ENCODE results near the gene SH3PXD2B. TPM values are rescaled to one million over a fixed set of nuclear protein-coding genes. Genes with fewer than 3 reads are reported as not detected.
"Not testable (repeated sequence)": the region's sequence is repeated elsewhere in the genome, so short reads cannot be mapped to it uniquely, and the experiment has no call there.

SH3PXD2B gene
- total RNA-seq, 1 donor = 0.52 TPM

DNA sequence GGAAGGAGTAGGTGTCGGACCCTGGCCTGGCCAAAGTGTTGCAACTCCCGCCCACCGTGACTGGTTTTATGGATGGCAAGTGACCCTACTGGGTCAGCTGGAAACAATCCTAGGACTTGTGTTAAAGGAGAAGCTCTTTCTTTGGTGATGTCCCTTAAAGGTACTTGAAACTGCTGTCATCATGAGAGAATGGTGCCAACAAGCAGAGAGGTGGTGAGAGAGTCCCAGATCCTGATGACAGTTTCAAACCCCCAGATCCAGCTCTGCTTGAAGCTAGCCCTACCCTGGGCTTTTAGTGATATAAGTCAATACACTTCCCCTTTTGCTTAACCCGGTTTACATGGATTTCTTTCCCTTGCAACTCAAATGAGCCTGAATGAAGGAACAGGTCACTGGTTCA, 98.3 kb downstream of the SH3PXD2B start:
- Histone ChIP-seq H3K4me3 (ENCODE audit: low read length) (no peak overlapping the region), H3K9me3 (ENCODE audit: low read depth, low read length) (no peaks in the 10 kb centered on the region), H3K4me1 (ENCODE audit: insufficient read depth, low read length) (no peaks in the 10 kb centered on the region), H3K27me3 (ENCODE audit: insufficient read depth, low read length) (no peaks in the 10 kb centered on the region)

DNA sequence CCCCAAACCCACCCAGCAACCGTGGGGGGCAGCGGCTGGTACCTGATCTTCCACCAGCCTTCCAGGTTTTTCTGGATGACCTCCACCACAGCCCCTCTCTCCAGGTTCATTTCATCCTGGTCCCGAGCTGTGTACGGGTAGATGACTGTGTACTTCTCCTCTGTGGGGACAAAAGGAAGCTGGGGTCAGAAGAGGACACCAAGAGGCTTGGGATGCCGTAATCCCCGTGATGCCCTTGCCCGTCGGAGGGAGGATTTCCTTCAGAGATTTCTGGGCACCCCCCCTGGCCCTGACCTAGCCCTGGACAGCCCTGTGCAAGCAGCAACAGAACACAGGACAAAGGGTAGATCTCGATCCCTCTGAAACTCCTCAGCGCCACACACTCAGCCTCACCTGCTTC, 100.5 kb downstream of the SH3PXD2B start:
- no peaks in the 10 kb centered on the region for H3K27me3 ChIP-seq (ENCODE audit: insufficient read depth, low read length)
- H3K4me1 ChIP-seq (ENCODE audit: insufficient read depth, low read length) = no peaks in the 10 kb centered on the region
- H3K9me3 ChIP-seq (ENCODE audit: low read depth, low read length) = no peaks in the 10 kb centered on the region
- H3K4me3 ChIP-seq (ENCODE audit: low read length) = no peak overlapping the region

DNA sequence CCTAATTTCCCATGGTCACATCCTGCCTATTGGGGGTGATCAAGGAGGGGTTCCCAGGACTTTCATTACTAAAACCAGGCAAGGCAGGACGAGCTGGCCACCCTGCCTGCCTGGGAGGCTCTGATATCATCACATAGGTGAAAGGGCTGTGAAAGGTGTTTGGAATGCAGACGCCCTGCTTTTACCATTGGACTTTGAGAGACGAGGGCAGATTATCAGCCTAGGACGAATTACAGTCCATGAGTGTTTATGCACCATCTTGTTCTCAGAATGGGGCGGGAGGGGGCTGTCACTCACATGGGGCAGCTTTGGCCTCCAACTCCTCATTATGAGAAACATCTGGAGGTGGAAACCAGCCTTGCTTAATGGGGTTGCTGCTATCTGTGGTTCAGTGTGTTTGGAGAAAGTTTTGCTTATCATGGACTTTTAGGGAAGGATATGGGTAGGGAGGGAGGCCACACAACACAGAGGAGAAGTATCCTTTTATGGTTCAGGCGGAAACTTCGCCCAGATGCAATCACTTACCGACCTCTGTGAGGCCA, 101.0 kb downstream of the SH3PXD2B start:
- Histone ChIP-seq H3K9me3 (ENCODE audit: low read depth, low read length) (no peaks in the 10 kb centered on the region), H3K4me1 (ENCODE audit: insufficient read depth, low read length) (no peaks in the 10 kb centered on the region), H3K27me3 (ENCODE audit: insufficient read depth, low read length) (no peaks in the 10 kb centered on the region), H3K4me3 (ENCODE audit: low read length) (no peak overlapping the region)

DNA sequence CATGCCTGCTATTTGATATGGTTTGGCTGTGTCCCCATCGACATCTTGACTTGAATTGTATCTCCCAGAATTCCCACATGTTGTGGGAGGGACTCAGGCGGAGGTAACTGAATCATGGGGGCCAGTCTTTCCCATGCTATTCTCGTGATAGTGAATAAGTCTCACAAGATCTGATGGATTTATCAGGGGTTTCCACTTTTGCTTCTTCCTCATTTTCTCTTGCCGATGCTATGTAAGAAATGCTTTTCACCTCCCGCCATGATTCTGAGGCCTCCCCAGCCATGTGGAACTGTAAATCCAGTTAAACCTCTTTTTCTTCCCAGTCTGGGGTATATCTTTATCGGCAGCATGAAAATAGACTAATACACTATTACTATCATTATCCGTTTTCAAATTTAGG, 101.8 kb downstream of the SH3PXD2B start:
- H3K4me1 ChIP-seq (ENCODE audit: insufficient read depth, low read length); H3K4me3 ChIP-seq (ENCODE audit: low read length); H3K27me3 ChIP-seq (ENCODE audit: insufficient read depth, low read length); H3K9me3 ChIP-seq (ENCODE audit: low read depth, low read length): not testable (repeated sequence)

DNA sequence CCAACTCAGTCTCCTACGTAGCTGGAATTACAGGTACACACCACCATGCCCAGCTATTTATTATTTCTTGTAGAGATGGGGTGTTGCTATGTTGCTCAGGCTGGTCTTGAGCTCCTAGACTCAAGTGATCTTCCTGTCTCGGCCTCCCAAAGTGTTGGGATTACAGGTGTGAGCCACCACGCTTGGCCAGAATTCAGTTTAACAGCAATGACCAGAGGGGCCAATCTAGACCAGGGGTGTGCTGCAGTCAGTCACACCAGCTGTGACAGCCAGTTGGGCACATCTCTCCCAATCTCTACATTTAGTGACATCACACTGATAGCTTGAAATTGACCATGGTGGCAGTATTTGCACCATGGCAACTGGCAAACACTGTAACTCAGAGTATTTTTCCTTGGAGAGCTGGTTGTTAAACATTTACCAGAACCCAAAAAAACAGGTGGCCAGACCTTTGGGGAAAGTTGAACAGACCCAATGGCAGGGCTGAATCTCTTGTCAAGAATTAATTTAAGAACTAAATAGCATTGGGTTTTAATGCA, 103.0 kb downstream of the SH3PXD2B start:
- no peaks in the 10 kb centered on the region for H3K4me1 ChIP-seq (ENCODE audit: insufficient read depth, low read length)
- no peaks in the 10 kb centered on the region for H3K27me3 ChIP-seq (ENCODE audit: insufficient read depth, low read length)
- H3K4me3 ChIP-seq (ENCODE audit: low read length) = no peak overlapping the region
- H3K9me3 ChIP-seq (ENCODE audit: low read depth, low read length) = no peaks in the 10 kb centered on the region

DNA sequence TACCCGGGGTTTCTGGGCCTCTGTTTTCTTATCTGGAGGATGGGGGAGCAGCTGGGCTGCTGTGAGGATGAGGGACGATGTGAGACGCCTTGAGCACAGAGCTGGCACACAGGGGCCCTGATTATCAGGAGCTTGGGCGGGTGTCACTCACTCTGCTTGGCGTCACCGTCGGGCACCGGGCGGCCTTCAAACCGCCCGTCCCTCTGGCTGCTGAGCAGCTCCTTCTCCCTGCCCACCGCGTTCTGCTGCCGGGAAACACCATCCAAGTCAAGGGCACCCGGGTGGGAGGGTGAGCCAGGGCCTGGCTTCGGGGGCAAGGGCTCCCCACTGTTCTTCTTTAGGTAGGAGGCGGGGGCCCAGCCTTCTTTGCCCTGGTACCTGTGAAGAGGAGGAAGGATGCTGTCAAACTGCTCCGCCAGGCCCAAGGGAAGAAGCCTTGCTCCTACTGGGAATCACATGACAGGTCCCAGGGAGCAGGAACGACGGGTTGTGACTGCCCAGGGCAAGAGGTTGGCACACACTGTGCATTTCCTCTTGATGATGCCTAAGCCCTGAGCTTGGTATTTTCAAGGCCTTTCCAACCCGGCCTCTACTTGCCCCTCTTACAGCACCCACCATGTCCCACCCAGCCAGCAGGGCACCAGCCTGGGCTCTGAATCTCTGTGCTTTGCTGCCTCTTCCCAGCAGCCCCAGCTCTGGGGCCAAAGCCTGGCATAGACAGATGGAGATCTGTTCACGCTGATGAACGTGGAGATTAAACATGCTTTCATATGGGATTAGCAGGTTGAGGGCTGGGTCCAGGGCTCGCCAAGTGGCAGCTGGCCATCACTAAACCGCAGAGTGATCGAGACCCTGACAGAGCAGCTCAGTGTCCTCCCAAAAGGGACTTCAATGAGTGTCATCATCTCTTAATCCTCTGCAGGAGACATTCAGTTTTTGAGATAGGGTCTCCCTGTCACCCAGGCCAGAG, 103.8 kb downstream of the SH3PXD2B start:
- Histone ChIP-seq H3K27me3 (ENCODE audit: insufficient read depth, low read length) (no peaks in the 10 kb centered on the region), H3K9me3 (ENCODE audit: low read depth, low read length) (no peaks in the 10 kb centered on the region), H3K4me1 (ENCODE audit: insufficient read depth, low read length) (no peaks in the 10 kb centered on the region), H3K4me3 (ENCODE audit: low read length) (no peak overlapping the region)

DNA sequence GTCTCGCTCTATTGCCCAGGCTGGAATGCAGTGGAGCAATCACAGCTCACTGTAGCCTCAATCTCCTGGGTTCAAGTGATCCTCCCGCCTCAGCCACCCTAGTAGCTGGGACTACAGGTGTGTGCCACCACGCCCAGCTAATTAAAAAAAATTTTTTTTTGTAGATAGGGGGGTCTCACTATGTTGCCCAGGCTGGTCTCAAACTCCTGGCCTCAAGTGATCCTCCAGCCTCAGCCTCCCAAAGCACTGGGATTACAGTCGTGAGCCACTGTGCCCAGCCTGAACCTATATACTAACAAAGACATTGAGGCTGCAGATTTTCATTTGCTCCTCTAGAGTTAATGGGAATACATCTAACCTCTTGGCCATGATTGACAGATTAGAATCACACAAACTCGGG, 105.6 kb downstream of the SH3PXD2B start:
- not testable (repeated sequence) for H3K4me3 ChIP-seq (ENCODE audit: low read length); H3K27me3 ChIP-seq (ENCODE audit: insufficient read depth, low read length); H3K4me1 ChIP-seq (ENCODE audit: insufficient read depth, low read length); H3K9me3 ChIP-seq (ENCODE audit: low read depth, low read length)

DNA sequence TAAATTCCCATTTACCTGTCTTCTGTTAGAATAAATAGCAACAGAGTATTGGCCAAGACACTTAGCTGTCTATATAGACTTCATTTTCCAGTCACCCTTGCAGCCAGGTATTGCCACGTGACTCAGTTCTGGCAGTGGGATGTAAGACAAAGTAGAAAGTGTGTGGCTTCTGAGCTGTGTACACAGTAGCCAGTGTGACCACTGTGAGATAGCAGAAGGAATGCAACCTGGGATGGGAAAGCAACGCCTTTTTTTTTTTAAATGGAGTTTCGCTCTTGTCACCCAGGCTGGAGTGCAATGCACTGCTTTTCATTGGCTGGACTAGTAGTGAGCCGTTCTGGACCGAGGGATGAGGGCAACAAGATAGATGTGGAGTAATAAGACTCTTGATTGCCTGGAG, 106.2 kb downstream of the SH3PXD2B start:
- no peaks in the 10 kb centered on the region for H3K27me3 ChIP-seq (ENCODE audit: insufficient read depth, low read length)
- H3K9me3 ChIP-seq (ENCODE audit: low read depth, low read length) = no peaks in the 10 kb centered on the region
- H3K4me3 ChIP-seq (ENCODE audit: low read length) = no peak overlapping the region
- H3K4me1 ChIP-seq (ENCODE audit: insufficient read depth, low read length) = no peaks in the 10 kb centered on the region

DNA sequence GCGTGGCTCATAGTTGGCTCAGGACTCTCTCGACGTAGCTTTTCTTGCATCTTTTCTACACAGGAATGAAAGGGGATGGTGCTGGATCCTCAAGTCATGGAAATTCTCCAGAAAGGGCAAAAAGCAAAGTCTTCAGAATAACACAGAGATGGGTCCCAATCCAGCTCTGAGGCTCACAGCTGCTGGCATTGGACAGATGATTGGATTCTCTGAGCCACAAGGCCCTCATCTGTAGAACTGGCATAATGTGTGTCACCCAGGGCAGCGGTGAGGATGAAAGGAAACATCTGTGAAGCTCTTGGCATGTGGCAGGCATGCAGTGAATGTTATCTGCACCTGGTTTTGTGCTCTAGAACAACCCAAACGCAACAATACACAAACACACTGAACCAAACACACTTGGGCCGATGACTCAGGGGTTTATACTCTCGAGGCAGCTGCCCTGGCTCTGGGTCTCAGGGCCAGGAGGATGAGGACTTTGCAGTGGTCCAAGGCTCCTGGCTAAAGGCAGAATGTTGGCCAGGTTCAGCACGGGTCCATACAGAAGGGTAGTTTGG, 106.8 kb downstream of the SH3PXD2B start:
- no peaks in the 10 kb centered on the region for H3K4me1 ChIP-seq (ENCODE audit: insufficient read depth, low read length)
- no peaks in the 10 kb centered on the region for H3K27me3 ChIP-seq (ENCODE audit: insufficient read depth, low read length)
- no peak overlapping the region for H3K4me3 ChIP-seq (ENCODE audit: low read length)
- no peaks in the 10 kb centered on the region for H3K9me3 ChIP-seq (ENCODE audit: low read depth, low read length)

DNA sequence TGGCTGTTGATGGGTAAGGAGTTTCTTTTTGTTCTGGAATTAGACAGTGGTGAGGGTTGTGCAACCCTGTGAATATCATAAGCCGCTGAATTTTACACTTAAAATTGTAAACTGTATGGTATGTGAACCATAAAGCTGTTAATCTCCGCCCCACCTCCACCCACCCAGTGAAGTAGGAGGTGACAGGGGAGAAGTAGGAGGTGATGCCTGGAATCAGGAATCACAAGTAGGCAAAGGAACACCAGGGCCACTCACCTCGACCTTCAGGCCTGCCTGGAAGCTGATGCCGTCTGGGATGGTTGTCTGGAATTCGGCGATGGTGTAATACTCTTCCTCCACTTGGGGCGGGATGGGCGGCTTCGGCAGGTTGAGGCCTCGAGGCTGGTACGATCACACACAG, 108.4 kb downstream of the SH3PXD2B start:
- H3K9me3 ChIP-seq (ENCODE audit: low read depth, low read length) = no peaks in the 10 kb centered on the region
- no peak overlapping the region for H3K4me3 ChIP-seq (ENCODE audit: low read length)
- no peaks in the 10 kb centered on the region for H3K4me1 ChIP-seq (ENCODE audit: insufficient read depth, low read length)
- no peaks in the 10 kb centered on the region for H3K27me3 ChIP-seq (ENCODE audit: insufficient read depth, low read length)

DNA sequence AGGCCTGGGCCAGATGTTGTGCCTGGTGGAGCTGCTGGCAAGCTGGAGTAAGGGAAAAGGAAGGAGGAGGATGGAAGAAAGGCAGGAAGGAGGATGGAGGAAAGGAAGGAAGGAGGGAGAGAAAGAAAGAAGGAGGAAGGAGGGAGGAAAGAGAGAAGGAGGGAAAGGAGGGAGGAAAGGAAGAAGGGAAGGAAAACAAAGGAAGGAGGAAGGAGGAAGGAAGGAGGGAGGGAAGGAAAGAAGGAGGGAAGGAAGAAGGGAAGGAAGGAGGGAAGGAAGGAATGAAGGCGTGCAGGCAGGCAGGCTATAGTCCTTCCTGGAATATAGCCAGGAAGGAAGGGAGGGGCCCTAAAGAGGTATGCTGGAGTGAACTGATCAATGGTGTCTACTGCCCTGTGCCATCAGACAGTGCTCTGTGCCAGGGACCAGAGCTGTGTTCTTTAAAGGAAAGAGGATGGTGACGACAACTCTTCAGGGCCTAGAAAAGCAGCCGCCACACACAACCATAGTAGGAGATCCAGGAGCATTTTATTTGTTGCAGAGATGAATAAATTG, 109.4 kb downstream of the SH3PXD2B start:
- Histone ChIP-seq H3K27me3 (ENCODE audit: insufficient read depth, low read length) (no peaks in the 10 kb centered on the region), H3K4me1 (ENCODE audit: insufficient read depth, low read length) (no peaks in the 10 kb centered on the region), H3K9me3 (ENCODE audit: low read depth, low read length) (no peaks in the 10 kb centered on the region), H3K4me3 (ENCODE audit: low read length) (no peak overlapping the region)

DNA sequence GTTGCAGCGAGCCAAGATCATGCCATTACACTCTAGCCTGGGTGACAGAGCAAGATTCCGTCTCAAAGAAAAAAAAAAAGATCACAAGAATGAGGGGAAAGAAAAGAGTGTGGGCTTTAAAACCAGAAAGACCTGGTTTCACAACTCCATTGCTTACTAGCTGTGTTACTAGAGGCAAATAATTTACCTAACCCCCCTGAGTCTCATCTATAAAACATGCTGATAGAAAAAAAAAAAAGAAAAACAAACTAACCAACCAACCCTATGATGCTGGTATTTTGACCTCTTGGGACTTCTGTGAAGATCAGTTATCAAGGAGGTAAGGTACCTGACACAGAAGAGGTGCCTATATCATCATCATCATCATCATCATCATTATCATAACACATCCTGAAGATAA, 110.6 kb downstream of the SH3PXD2B start:
- H3K9me3 ChIP-seq (ENCODE audit: low read depth, low read length) = no peaks in the 10 kb centered on the region
- H3K27me3 ChIP-seq (ENCODE audit: insufficient read depth, low read length) = no peaks in the 10 kb centered on the region
- H3K4me1 ChIP-seq (ENCODE audit: insufficient read depth, low read length) = no peaks in the 10 kb centered on the region
- H3K4me3 ChIP-seq (ENCODE audit: low read length) = no peak overlapping the region

DNA sequence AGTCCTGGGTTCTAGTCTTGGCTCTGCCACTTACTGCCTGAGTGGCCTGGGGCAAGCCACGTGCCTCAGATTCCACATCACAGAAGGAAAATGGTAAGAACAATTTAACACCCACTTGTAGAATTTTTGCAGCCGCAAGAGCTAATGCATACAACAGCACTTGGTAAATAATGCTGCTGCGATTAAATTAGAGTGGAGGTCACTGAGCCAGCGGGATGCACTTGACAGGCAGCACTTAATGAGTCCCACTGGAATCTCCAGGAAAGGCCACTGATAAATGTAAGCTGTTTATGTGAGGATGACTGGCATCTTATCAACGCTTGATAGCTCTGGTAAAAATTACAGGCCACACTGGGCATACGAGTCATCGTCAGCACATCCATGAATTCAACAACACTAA, 111.4 kb downstream of the SH3PXD2B start:
- H3K4me3 ChIP-seq (ENCODE audit: low read length) = no peak overlapping the region
- no peaks in the 10 kb centered on the region for H3K4me1 ChIP-seq (ENCODE audit: insufficient read depth, low read length)
- H3K9me3 ChIP-seq (ENCODE audit: low read depth, low read length) = no peaks in the 10 kb centered on the region
- no peaks in the 10 kb centered on the region for H3K27me3 ChIP-seq (ENCODE audit: insufficient read depth, low read length)

DNA sequence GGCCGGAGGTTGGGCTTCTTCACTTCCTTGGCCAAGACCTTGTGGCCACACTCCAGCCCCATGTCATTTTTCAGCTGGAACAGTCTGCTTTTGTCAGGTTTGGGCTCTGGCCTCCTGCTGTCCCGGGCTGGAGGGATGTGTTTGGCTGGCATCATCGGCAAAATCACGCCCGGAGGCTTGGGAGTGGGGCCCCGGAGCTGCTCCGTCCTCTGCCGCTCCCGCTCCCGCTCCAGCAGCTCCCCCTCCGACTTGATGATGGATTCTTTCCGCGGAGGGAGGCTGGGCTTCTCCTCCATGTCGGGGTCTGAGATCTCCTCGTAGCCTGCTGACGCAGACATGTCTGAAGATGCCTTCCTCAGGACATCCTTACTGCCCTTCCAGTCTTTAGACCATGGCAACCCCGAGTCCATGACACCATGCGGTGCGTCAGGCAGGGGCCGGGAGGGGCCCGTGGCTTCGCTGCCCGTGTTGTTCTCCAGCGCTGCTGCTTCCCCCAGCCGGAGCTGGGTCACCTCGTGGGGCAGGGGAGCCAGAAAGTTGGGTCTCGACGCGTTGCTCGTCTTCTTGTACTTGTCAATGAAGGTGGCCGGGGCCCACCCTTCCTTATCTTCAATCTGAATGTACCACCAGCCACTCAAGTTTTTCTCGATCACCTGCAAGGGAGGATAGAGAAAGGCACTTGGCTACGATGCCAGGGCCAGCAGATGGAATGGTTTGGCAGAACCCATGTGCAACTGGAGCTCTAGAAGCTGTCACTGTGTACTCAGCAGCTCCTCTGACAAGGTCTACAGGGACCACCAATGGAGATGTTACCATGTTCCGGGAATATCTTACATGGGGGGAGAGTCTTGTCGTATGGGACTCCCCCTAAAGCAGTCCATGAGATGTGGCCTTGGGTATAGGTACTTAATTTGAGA, 114.8 kb downstream of the SH3PXD2B start:
- Histone ChIP-seq H3K9me3 (ENCODE audit: low read depth, low read length) (no peaks in the 10 kb centered on the region), H3K4me1 (ENCODE audit: insufficient read depth, low read length) (no peaks in the 10 kb centered on the region), H3K27me3 (ENCODE audit: insufficient read depth, low read length) (no peaks in the 10 kb centered on the region), H3K4me3 (ENCODE audit: low read length) (no peak overlapping the region)

All from mononuclear cell (primary cell).